GM19238 (cell line): ENCODE measurements around the gene LRRC15.

Experiments used
- DNase-seq: peaks from one replicate; pipeline ENCODE4 v3.0.0; 2011; ENCODE audit warnings: low spot score; ENCODE audit not compliant: insufficient read length

LRRC15 gene

GRCh38 chr3:194386066-194386465 is 16.5 kb upstream of the LRRC15 start:
- DNase-seq, result no peak

GRCh38 chr3:194384569-194385001 is 15.0 kb upstream of the LRRC15 start:
- no peak for DNase-seq

GRCh38 chr3:194384156-194384555 is 14.6 kb upstream of the LRRC15 start:
- no peak for DNase-seq

GRCh38 chr3:194383276-194383940 is 13.9 kb upstream of the LRRC15 start:
- no peak for DNase-seq

- no peak for DNase-seq
Observed at GRCh38 chr3:194382892-194383223, 13.3 kb upstream of the LRRC15 start.

- no peak for DNase-seq
Observed at GRCh38 chr3:194382196-194382891, 12.8 kb upstream of the LRRC15 start.

GRCh38 chr3:194381460-194381875 is 11.9 kb upstream of the LRRC15 start:
- no peak for DNase-seq

GRCh38 chr3:194380326-194380725 is 10.8 kb upstream of the LRRC15 start:
- no peak for DNase-seq

GRCh38 chr3:194379651-194380050 is 10.1 kb upstream of the LRRC15 start:
- no peak for DNase-seq

- DNase-seq, result no peak
Observed at GRCh38 chr3:194379231-194379630, 9.7 kb upstream of the LRRC15 start.

GRCh38 chr3:194377708-194378107 is 8.2 kb upstream of the LRRC15 start:
- DNase-seq, result no peak

- no peak for DNase-seq
Observed at GRCh38 chr3:194376241-194376560, 6.7 kb upstream of the LRRC15 start.

- no peak for DNase-seq
Observed at GRCh38 chr3:194375473-194376240, 6.1 kb upstream of the LRRC15 start.

- DNase-seq, result no peak
Observed at GRCh38 chr3:194374935-194375334, 5.4 kb upstream of the LRRC15 start.

- DNase-seq, result no peak
Observed at GRCh38 chr3:194373899-194374298, 4.4 kb upstream of the LRRC15 start.

GRCh38 chr3:194373028-194373427 is 3.5 kb upstream of the LRRC15 start:
- DNase-seq, result no peak

- no peak for DNase-seq
Observed at GRCh38 chr3:194370753-194371152, 1.2 kb upstream of the LRRC15 start.

GRCh38 chr3:194368918-194369317 is 625 bp downstream of the LRRC15 start:
- no peak for DNase-seq

GRCh38 chr3:194367992-194368841 is 1.3 kb downstream of the LRRC15 start:
- DNase-seq, result no peak

GRCh38 chr3:194365978-194366490 is 3.5 kb downstream of the LRRC15 start:
- DNase-seq, result no peak

GRCh38 chr3:194365526-194365925 is 4.0 kb downstream of the LRRC15 start:
- no peak for DNase-seq
